VCaP (cell line): ENCODE measurements around the gene DNAH12.

ENCODE experiments used
- H3K27ac ChIP-seq: fragments of 450-650 bp; 2 replicates; pipeline ENCODE4 v1.5.1; 2017
- CTCF ChIP-seq: fragments of 450-650 bp; conservative IDR thresholded peaks from 2 replicates; pipeline ENCODE4 v1.5.1; 2017; ENCODE audit warnings: mild to moderate bottlenecking, moderate library complexity

DNAH12 gene

GRCh38 chr3:57275393-57275792 is 268.8 kb downstream of the DNAH12 start:
- TF ChIP-seq CTCF, result no peak
- no peak overlapping the region for H3K27ac ChIP-seq

- TF ChIP-seq CTCF, result no peak
- H3K27ac ChIP-seq, result no peak overlapping the region
Observed at GRCh38 chr3:57274845-57275244, 269.3 kb downstream of the DNAH12 start.

GRCh38 chr3:57268416-57268815 is 275.7 kb downstream of the DNAH12 start:
- no peak for TF ChIP-seq CTCF
- H3K27ac ChIP-seq, result no peak overlapping the region

- no peak overlapping the region for H3K27ac ChIP-seq
- TF ChIP-seq CTCF, result no peak
Observed at GRCh38 chr3:57261929-57262328, 282.2 kb downstream of the DNAH12 start.

- TF ChIP-seq CTCF, result no peak
- no peak overlapping the region for H3K27ac ChIP-seq
Observed at GRCh38 chr3:57261119-57261518, 283.0 kb downstream of the DNAH12 start.

- no peak overlapping the region for H3K27ac ChIP-seq
- TF ChIP-seq CTCF, result no peak
Observed at GRCh38 chr3:57257678-57258077, 286.5 kb downstream of the DNAH12 start.

GRCh38 chr3:57256844-57257243 is 287.3 kb downstream of the DNAH12 start:
- no peak for TF ChIP-seq CTCF
- H3K27ac ChIP-seq, result no peak overlapping the region

GRCh38 chr3:57252404-57252803 is 291.7 kb downstream of the DNAH12 start:
- no peak for TF ChIP-seq CTCF
- H3K27ac ChIP-seq, result peak overlapping the region; percentile 31
